Heart left ventricle (tissue), 13 donors: Measurements from ENCODE around the gene VGLL4.

ENCODE experiments used
- POLR2A ChIP-seq, 2 donors: fragments of 450-650 bp; IDR thresholded peaks; one replicate each; pipeline ENCODE4 v1.6.1; 2017; ENCODE audit warnings: antibody characterized with exemption in 2 of 2, mild to moderate bottlenecking in 2 of 2, moderate library complexity in 2 of 2
- TF ChIP-seq, protein P1 (sequence below), 12 donors: fragments of 200-600 bp; sonication (generic) in 4 of 12; IDR thresholded peaks; one replicate each; pipeline versions ENCODE4 v1.5.0 to v1.8.0; 2018 to 2022; ENCODE audit warnings: antibody characterized with exemption in 12 of 12, mild to moderate bottlenecking in 5 of 12
- donor health status: ischemic (EF 13 %, LVEDD 7.1; RV severe dilation, severe dysfunction).
- donor health status: DM: no; HTN: yes; CAD: no.
- donor health status: DM: no; HTN: no; CAD: no.
- donor health status: ischemic (EF 25% LVEDD 6.9; RV normal size, moderate dysfunction).
- donor health status: ischemic (EF 25% LVEDD 5.7; RV mildly dilated, moderate dysfunction).
- donor health status: ischemic (EF 35%, LVEDD 5.7; RV mildly dilated, moderate dysfunction).
- donor health status: nonischemic (EF 11% LVEDD 7.7; RV severe dilation, severe dysfunction).
- donor health status: DM: yes; HTN: yes; CAD: no.
- donor health status: PGD.
- donor health status: ischemic (EF 29% LVEDD 5.4; RV normal size, mild dysfunction).
- donor health status: nonischemic (EF 23%, LVEDD 6.1; RV moderate dilation, normal function).

DNA sequence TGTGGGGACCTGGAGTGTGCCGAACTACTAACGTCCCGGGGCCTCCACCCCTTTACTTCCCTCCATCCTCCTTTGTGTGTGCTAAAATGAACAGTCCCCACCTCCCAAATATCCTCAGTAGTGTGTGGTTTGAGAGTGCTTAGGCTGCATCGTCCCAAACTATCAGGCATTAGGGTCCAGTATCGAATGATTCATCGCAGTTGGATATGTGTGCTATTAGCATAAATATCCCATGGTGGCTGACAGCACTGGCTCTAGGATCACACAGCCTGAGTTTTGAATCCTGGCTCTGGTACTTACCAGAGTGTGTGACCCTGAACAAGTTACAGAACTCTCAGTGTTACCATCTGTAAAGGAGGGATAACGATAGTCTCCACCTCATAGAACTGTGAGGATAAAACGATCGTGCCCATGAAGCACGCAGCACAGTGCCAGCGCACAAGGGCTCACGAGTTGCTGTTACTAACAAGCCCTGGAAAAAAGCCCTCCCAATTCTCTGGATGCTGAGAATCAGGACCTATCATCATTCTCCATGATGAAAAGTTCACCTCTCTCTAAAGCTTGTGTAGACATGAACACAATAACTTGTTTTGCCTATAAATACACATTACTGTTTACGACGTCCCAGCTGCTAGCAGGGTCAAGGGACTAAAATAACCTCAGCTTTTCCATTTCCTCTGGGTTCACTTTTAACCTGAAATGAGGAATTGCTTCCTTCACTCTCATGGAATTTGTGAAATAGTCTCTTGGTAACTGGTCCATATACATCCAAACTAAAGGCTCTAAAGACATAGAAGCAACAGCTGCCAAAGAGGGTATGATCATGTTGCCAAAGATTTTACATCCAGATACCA, 51.0 kb downstream of the VGLL4 start:
- TF ChIP-seq, protein P1, sequence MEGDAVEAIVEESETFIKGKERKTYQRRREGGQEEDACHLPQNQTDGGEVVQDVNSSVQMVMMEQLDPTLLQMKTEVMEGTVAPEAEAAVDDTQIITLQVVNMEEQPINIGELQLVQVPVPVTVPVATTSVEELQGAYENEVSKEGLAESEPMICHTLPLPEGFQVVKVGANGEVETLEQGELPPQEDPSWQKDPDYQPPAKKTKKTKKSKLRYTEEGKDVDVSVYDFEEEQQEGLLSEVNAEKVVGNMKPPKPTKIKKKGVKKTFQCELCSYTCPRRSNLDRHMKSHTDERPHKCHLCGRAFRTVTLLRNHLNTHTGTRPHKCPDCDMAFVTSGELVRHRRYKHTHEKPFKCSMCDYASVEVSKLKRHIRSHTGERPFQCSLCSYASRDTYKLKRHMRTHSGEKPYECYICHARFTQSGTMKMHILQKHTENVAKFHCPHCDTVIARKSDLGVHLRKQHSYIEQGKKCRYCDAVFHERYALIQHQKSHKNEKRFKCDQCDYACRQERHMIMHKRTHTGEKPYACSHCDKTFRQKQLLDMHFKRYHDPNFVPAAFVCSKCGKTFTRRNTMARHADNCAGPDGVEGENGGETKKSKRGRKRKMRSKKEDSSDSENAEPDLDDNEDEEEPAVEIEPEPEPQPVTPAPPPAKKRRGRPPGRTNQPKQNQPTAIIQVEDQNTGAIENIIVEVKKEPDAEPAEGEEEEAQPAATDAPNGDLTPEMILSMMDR (IDR thresholded peaks at IDR 0.05), result no peak
- no peak for TF ChIP-seq POLR2A (IDR thresholded peaks at IDR 0.05)
